ENCODE results near the gene ZDHHC7.

- TF ChIP-seq EZH2 (IDR thresholded peaks at IDR 0.05; ENCODE audit: borderline replicate concordance, low read length): no peak
- TF ChIP-seq, protein P1, sequence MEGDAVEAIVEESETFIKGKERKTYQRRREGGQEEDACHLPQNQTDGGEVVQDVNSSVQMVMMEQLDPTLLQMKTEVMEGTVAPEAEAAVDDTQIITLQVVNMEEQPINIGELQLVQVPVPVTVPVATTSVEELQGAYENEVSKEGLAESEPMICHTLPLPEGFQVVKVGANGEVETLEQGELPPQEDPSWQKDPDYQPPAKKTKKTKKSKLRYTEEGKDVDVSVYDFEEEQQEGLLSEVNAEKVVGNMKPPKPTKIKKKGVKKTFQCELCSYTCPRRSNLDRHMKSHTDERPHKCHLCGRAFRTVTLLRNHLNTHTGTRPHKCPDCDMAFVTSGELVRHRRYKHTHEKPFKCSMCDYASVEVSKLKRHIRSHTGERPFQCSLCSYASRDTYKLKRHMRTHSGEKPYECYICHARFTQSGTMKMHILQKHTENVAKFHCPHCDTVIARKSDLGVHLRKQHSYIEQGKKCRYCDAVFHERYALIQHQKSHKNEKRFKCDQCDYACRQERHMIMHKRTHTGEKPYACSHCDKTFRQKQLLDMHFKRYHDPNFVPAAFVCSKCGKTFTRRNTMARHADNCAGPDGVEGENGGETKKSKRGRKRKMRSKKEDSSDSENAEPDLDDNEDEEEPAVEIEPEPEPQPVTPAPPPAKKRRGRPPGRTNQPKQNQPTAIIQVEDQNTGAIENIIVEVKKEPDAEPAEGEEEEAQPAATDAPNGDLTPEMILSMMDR (conservative IDR thresholded peaks at IDR 0.05 in 1 of 2, IDR thresholded peaks at IDR 0.05 in 1 of 2; ENCODE audit: extremely low read depth in 1 of 2, insufficient read depth in 1 of 2, low read depth in 1 of 2, low read length in 2 of 2): no peak
Observed at GRCh38 chr16:85002099-85002541, 9.2 kb downstream of the ZDHHC7 start.
